Fibroblast of peridontal ligament (primary cell): ENCODE measurements around the gene ANO8.

Experiments
- DNase-seq: peaks from one replicate; pipeline ENCODE4 v3.0.0-alpha.2; 2010; ENCODE audit errors: extremely low read depth

ANO8 gene

DNA sequence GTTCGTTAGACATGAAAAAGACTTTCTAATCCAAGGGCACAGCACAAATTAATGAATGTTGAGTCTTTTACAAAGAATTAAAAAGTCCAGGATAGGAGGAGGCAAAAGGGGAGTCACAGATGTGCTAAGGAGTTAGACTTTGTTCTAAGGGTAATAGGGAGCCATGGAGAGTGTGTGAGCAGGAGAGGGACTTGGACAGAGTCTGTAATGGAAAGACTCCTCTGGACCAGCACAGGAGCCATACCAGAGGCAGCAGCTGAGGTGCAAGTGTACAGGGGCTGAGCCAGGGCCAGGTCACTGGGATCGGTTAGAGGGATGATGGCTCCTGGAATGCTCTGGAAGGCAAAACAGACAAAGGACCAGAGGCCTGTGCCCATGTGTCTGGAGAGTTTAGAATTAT, 13.2 kb upstream of the ANO8 start:
- no peak for DNase-seq

GRCh38 chr19:17347361-17347760, 12.7 kb upstream of the ANO8 start:
- no peak for DNase-seq

- peak; percentile 53 for DNase-seq
These were observed 11.5 kb upstream of the ANO8 start for GRCh38 chr19:17346109-17346671.

DNA sequence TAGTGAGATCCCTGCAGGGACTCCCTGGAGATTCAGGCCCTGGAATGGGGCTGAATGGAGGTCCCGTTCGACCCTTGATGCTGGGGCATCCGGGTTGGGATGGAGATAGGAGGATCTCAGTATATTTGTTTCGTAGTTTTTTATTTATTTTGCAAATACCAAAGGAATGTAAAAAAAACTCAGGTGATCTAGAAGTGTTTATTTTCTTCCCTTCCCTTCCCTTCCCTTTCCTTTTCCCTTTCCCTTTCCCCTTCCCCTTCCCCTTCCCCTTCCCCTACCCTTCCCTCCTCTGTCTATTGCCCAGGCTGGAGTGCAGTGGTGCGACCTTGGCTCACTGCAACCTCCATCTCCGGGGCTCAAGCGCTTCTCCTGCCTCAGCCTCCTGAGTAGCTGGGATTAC, 7.2 kb upstream of the ANO8 start:
- no peak for DNase-seq

- no peak for DNase-seq
These were observed 6.7 kb upstream of the ANO8 start for GRCh38 chr19:17341386-17341785.

GRCh38 chr19:17340871-17341357, 6.3 kb upstream of the ANO8 start:
- DNase-seq, result no peak

- no peak for DNase-seq
These were observed 5.7 kb upstream of the ANO8 start for GRCh38 chr19:17340302-17340870.

DNA sequence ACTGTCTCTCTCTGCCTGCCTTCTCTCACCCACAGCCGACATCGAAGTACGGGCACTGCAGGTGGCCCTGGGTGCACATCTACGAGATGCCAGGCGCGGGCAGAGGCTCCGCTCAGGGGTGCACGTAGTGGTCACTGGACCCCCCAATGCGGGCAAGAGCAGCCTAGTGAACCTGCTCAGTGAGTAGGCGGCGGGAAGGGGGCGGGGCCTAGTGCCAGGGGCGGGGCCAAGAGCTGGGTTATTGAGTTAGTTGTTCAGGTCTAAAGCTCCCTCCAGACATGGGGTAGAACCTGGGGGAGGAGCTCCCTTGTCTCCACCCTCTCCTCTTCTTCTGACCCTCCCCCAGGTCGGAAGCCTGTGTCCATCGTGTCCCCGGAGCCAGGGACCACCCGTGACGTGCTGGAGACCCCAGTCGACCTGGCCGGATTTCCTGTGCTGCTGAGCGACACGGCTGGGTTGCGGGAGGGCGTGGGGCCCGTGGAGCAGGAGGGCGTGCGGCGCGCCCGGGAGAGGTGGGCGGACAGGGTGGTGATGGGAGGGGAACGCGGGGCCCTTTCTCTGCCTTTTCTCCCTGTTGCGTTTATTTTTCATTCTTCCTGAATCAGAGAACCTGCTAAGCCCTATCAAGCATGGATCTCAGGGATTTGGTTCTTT, 4.6 kb upstream of the ANO8 start:
- DNase-seq, result no peak

DNA sequence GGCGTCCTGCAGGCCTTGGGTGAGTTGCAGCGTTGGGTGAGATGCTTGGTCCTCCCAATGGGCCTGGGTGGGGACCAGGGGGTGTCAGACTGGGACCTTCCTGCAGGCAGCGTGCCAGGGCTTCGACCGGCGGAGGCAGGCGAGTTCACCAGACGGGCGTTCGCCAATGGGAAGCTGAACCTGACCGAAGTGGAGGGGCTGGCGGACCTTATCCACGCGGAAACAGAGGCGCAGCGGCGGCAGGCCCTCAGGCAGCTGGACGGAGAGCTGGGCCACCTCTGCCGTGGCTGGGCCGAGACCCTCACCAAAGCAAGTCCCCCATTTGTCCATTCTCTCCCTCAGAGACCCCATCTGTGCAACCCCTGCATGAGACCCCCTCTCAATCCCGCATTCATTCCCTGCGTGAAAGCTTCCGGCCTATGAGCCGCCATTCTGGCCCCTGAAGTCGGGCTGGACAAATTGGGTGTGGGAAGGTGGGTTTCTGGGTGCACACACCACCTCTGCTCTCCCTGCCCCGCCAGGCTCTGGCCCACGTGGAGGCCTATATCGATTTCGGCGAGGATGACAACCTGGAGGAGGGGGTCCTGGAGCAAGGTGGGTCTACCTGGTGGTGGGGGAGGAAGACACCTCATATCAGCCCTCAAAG, 3.9 kb upstream of the ANO8 start:
- no peak for DNase-seq

- no peak for DNase-seq
These were observed 3.2 kb upstream of the ANO8 start for GRCh38 chr19:17337675-17338432.

- peak; percentile 98 for DNase-seq
These were observed 2.4 kb upstream of the ANO8 start, which contains the start of gene GTPBP3 for GRCh38 chr19:17336872-17337674. GTPBP3 (plus strand) TSS chr19:17337553; CDS start chr19:17337612, 59 bp downstream.

DNA sequence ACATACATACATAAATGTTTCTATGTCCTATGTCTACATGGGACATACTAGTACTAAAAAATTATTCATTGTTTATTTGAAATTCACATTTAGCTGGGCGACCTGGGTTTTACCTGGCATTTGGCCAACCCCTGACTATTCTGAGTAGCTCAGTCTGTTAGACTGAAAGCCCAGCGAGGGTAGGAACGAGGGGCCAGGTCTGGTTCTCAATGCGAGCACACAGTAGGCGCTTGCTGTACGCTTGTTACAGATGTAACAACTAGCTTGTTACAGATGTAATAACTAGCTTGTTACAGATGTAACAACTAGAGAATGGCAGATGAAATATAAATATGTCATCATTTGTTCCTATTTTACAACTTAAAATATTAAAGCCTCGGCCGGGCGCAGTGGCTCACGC, 920 bp upstream of the ANO8 start:
- DNase-seq, result no peak

- peak; percentile 73 for DNase-seq
These were observed 843 bp downstream of the ANO8 start for GRCh38 chr19:17333611-17334413.

DNA sequence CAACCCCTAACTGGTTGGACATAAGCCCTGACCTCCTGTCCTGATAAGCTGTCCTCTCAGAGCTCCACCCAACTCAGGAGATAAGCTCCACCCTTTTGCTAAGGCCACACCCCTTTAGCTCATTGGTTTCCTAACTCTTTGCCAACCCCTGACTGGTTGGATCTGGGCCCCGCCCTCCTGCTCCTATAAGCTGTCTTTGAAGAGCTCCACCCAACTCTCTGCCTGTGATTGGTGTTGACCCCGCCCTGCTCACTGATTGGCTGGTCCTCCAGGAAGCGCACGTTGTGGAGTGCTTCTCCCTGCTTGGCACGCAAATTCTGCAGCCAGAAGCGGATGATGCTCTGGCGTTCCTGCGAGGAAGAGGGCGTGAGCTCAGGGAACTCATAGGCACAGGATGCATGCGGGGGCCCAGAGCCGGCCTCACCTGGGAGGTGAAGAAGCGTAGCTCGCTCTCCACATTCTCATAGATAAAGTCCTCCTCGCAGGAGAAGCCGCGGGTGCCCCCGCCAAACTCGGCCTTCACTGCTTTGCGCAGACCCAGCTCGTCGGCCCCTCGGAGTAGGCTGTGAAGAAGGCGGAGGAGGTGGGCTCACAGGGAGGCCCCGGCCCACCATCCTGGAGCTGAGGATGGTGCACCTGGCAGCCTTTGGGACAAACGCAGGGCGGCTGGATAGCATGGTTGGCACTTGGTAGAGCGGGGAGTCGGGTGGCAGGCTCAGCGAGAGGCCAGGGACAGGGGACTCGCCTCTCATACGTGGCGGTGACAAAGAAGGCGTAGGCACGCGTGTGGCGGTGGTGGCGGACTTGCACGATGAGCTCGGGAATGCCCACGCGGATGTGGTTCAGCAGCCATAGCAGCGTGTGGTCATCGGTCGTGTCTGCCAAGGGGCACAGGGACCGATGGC, 1.7 kb downstream of the ANO8 start:
- DNase-seq, result no peak

- no peak for DNase-seq
These were observed 2.3 kb downstream of the ANO8 start for GRCh38 chr19:17332360-17332676.

GRCh38 chr19:17331045-17331558, 3.6 kb downstream of the ANO8 start:
- DNase-seq, result no peak

GRCh38 chr19:17330262-17331044, 4.2 kb downstream of the ANO8 start:
- no peak for DNase-seq
